Neural cell (in vitro differentiated cells): ENCODE results near the gene ATAD1. TPM values are rescaled to one million over a fixed set of nuclear protein-coding genes. Genes with fewer than 3 reads are reported as not detected.

ENCODE experiments used
- H2AFZ ChIP-seq: fragments of 200-600, 300-800 bp; sonication (generic), shearing (Covaris generic); 2 replicates; pipeline ENCODE4 v1.6.0; 2014; ENCODE audit warnings: low read depth, mild to moderate bottlenecking, antibody characterized with exemption, low read length, moderate library complexity
- H3F3A ChIP-seq: fragments of 200-600 bp; shearing (Covaris generic); 2 replicates; pipeline ENCODE4 v1.6.1; 2016; ENCODE audit warnings: mild to moderate bottlenecking, moderate library complexity, mixed read lengths, antibody characterized with exemption, low read length; ENCODE audit not compliant: insufficient read depth, poor library complexity, severe bottlenecking
- H3K27ac ChIP-seq: fragments of 200-600, 300-800 bp; sonication (generic), shearing (Covaris generic); 2 replicates; pipeline ENCODE4 v1.5.1; 2014; ENCODE audit warnings: mild to moderate bottlenecking, low read length, moderate library complexity
- H3K27me3 ChIP-seq: fragments of 300-800, 200-600 bp; sonication (generic), shearing (Covaris generic); 2 replicates; pipeline ENCODE4 v1.6.0; 2014; ENCODE audit warnings: mild to moderate bottlenecking, low read depth, low read length, moderate library complexity; ENCODE audit not compliant: insufficient read depth
- H3K36me3 ChIP-seq: fragments of 300-800, 200-600 bp; sonication (generic), shearing (Covaris generic); 2 replicates; pipeline ENCODE4 v1.5.1; 2014; ENCODE audit warnings: mild to moderate bottlenecking, antibody characterized with exemption, low read length, moderate library complexity; ENCODE audit not compliant: insufficient read depth
- H3K4me2 ChIP-seq: fragments of 300-800, 200-600 bp; sonication (generic), shearing (Covaris generic); 2 replicates; pipeline ENCODE4 v1.6.0; 2014; ENCODE audit warnings: mild to moderate bottlenecking, low read length
- H3K4me3 ChIP-seq: fragments of 300-800, 200-600 bp; sonication (generic), shearing (Covaris generic); 2 replicates; pipeline ENCODE4 v1.5.1; 2014; ENCODE audit warnings: mild to moderate bottlenecking, low read length, moderate library complexity
- H3K79me2 ChIP-seq: fragments of 200-600 bp; shearing (Covaris generic); replicated peaks from 2 replicates; pipeline ENCODE4 v1.6.0; 2014; ENCODE audit warnings: mild to moderate bottlenecking, low read length, moderate library complexity; ENCODE audit not compliant: insufficient read depth
- H3K9ac ChIP-seq: fragments of 300-800, 200-600 bp; sonication (generic), shearing (Covaris generic); 2 replicates; pipeline ENCODE4 v1.6.1; 2016; ENCODE audit warnings: mild to moderate bottlenecking, low read length, mixed read lengths
- H3K9me2 ChIP-seq: fragments of 200-600 bp; shearing (Covaris generic); 2 replicates; pipeline ENCODE4 v1.6.1; 2016; ENCODE audit warnings: mild to moderate bottlenecking, low read length, mixed read lengths; ENCODE audit not compliant: insufficient read depth
- H3K9me3 ChIP-seq: fragments of 200-600, 300-800 bp; sonication (generic), shearing (Covaris generic); 2 replicates; pipeline ENCODE4 v1.6.1; 2016; ENCODE audit warnings: mild to moderate bottlenecking, mixed run types, low read length, moderate library complexity, mixed read lengths
- H4K20me1 ChIP-seq: fragments of 200-600 bp; shearing (Covaris generic); 2 replicates; pipeline ENCODE4 v1.6.1; 2016; ENCODE audit warnings: mild to moderate bottlenecking, mixed run types; ENCODE audit not compliant: insufficient read depth
- CTCF ChIP-seq: fragments of 450-650 bp; IDR thresholded peaks from 2 replicates; pipeline ENCODE4 v1.5.1; 2014; ENCODE audit warnings: antibody characterized with exemption, mild to moderate bottlenecking, moderate library complexity; ENCODE audit not compliant: poor library complexity, severe bottlenecking
- EP300 ChIP-seq: fragments of 450-650 bp; conservative IDR thresholded peaks from 2 replicates; pipeline ENCODE4 v1.6.1; 2014; ENCODE audit warnings: antibody characterized with exemption, mild to moderate bottlenecking, moderate library complexity; ENCODE audit not compliant: poor library complexity, severe bottlenecking
- EZH2 ChIP-seq: fragments of 200-600, 300-800 bp; shearing (Covaris generic), sonication (generic); IDR thresholded peaks from 2 replicates; pipeline ENCODE4 v1.6.1; 2014; ENCODE audit warnings: antibody characterized with exemption, low read length, borderline replicate concordance, mild to moderate bottlenecking; ENCODE audit not compliant: insufficient read depth, poor library complexity, severe bottlenecking
- MXI1 ChIP-seq: fragments of 450-650 bp; conservative IDR thresholded peaks from 2 replicates; pipeline ENCODE4 v1.6.1; 2014; ENCODE audit warnings: antibody characterized with exemption, mild to moderate bottlenecking; ENCODE audit not compliant: poor library complexity, severe bottlenecking
- POLR2AphosphoS5 ChIP-seq: IDR thresholded peaks from 2 replicates; pipeline ENCODE4 v1.6.1; 2012
- RAD21 ChIP-seq: fragments of 450-650 bp; conservative IDR thresholded peaks from 2 replicates; pipeline ENCODE4 v1.6.1; 2014; ENCODE audit warnings: antibody characterized with exemption, mild to moderate bottlenecking, moderate library complexity
- SMC3 ChIP-seq: fragments of 450-650 bp; conservative IDR thresholded peaks from 2 replicates; pipeline ENCODE4 v1.6.1; 2014; ENCODE audit warnings: antibody characterized with exemption, mild to moderate bottlenecking, moderate library complexity; ENCODE audit not compliant: poor library complexity
- TAF1 ChIP-seq: IDR thresholded peaks from 2 replicates; pipeline ENCODE4 v1.6.1; 2012; ENCODE audit warnings: low read depth
- polyA plus RNA-seq: library from polyadenylated mRNA; depleted of rRNA; stranded (reverse); fragments of >200 nt; gene quantifications from 2 replicates; pipeline ENCODE4 v1.2.3, GENCODE V29; 2014
- TF ChIP-seq, protein P1 (sequence below): IDR thresholded peaks from 2 replicates; pipeline ENCODE4 v1.6.1; 2012; ENCODE audit warnings: borderline replicate concordance

Gene ATAD1
- polyA plus RNA-seq, 1 donor from 2014 or later = 165 TPM

GRCh38 chr10:87781545-87781944 is 36.5 kb downstream of the ATAD1 start:
- TF ChIP-seq EP300 (no peak), MXI1 (no peak), SMC3 (no peak), TAF1 (no peak), POLR2AphosphoS5 (no peak)
- TF ChIP-seq, protein P1, sequence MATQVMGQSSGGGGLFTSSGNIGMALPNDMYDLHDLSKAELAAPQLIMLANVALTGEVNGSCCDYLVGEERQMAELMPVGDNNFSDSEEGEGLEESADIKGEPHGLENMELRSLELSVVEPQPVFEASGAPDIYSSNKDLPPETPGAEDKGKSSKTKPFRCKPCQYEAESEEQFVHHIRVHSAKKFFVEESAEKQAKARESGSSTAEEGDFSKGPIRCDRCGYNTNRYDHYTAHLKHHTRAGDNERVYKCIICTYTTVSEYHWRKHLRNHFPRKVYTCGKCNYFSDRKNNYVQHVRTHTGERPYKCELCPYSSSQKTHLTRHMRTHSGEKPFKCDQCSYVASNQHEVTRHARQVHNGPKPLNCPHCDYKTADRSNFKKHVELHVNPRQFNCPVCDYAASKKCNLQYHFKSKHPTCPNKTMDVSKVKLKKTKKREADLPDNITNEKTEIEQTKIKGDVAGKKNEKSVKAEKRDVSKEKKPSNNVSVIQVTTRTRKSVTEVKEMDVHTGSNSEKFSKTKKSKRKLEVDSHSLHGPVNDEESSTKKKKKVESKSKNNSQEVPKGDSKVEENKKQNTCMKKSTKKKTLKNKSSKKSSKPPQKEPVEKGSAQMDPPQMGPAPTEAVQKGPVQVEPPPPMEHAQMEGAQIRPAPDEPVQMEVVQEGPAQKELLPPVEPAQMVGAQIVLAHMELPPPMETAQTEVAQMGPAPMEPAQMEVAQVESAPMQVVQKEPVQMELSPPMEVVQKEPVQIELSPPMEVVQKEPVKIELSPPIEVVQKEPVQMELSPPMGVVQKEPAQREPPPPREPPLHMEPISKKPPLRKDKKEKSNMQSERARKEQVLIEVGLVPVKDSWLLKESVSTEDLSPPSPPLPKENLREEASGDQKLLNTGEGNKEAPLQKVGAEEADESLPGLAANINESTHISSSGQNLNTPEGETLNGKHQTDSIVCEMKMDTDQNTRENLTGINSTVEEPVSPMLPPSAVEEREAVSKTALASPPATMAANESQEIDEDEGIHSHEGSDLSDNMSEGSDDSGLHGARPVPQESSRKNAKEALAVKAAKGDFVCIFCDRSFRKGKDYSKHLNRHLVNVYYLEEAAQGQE = no peak
- H3K9me3 ChIP-seq = no peaks in the 10 kb centered on the region
- H3K27me3 ChIP-seq = no peaks in the 10 kb centered on the region
- H2AFZ ChIP-seq = no peak overlapping the region
- no peak overlapping the region for H3K27ac ChIP-seq
- H3K9ac ChIP-seq = no peak overlapping the region
- no peak overlapping the region for H3K4me3 ChIP-seq
- H3K79me2 ChIP-seq = no peaks in the 10 kb centered on the region
- H3K4me2 ChIP-seq = no peak overlapping the region
- H3K9me2 ChIP-seq = no peaks in the 10 kb centered on the region
- peaks cover 11% of the 10 kb centered on the region for H3K36me3 ChIP-seq
- H4K20me1 ChIP-seq = no peaks in the 10 kb centered on the region
- H3F3A ChIP-seq = no peaks in the 10 kb centered on the region

DNA sequence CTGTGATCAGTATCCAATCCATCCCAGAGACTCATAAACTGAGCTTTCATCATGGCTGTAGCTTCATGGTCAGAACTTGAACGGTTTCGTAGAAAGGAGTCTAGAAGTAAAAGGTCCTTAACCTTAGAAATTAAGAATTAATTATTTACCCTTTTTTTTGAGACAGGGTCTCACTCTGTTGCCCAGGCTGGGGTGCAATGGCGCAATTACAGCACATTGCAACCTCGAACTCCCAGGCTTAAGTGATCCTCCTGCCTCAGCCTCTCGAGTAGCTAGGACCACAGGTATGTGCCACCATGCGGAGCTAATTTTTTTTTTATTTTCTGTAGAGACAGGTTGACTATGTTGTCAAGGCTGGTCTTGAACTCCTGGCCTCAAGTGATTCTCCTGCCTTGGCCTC is 41.7 kb downstream of the ATAD1 start:
- peaks cover 7% of the 10 kb centered on the region for H3K36me3 ChIP-seq
- H3K27ac ChIP-seq = no peak overlapping the region
- H3K79me2 ChIP-seq = no peaks in the 10 kb centered on the region
- no peaks in the 10 kb centered on the region for H3K9me3 ChIP-seq
- H3K9me2 ChIP-seq = no peaks in the 10 kb centered on the region
- no peak overlapping the region for H2AFZ ChIP-seq
- no peak overlapping the region for H3K4me2 ChIP-seq
- TF ChIP-seq EP300 = no peak
- no peak for TF ChIP-seq POLR2AphosphoS5
- no peak for TF ChIP-seq SMC3
- no peak for TF ChIP-seq MXI1
- TF ChIP-seq CTCF = no peak
- TF ChIP-seq TAF1 = no peak
- TF ChIP-seq, protein P1 = no peak
- no peak for TF ChIP-seq EZH2
- TF ChIP-seq RAD21 = no peak
- no peaks in the 10 kb centered on the region for H3F3A ChIP-seq
- H4K20me1 ChIP-seq = no peaks in the 10 kb centered on the region
- H3K27me3 ChIP-seq = no peaks in the 10 kb centered on the region
- no peak overlapping the region for H3K9ac ChIP-seq
- no peak overlapping the region for H3K4me3 ChIP-seq
